Measurements from ENCODE around the gene ADARB1. TPM values are rescaled to one million over a fixed set of nuclear protein-coding genes. Genes with fewer than 3 reads are reported as not detected.

Gene ADARB1
- total and polyA plus RNA-seq, 8 donors = 3.2 to 33.9 (median 9.4) TPM

- no peak overlapping the region for H3K27ac ChIP-seq
- no peak for DNase-seq
- TF ChIP-seq POLR2A (IDR thresholded peaks at IDR 0.05) (no peak), POLR2AphosphoS5 (IDR thresholded peaks at IDR 0.05) (no peak), EP300 (IDR thresholded peaks at IDR 0.05) (no peak), CTCF (IDR thresholded peaks at IDR 0.05) (no peak)
- WGBS, 5 donors = 79 to 88% (median 83%) methylated on average over 5 to 6 of the region's 6 CpGs
- intact Hi-C loops (cut with DNase I; ENCODE audit: low total_unique reads) = no loop called here
- H3K4me3 ChIP-seq = no peak overlapping the region
- H3K36me3 ChIP-seq = peaks cover 0 to 17% (median 15%) of the 10 kb centered on the region in 4 donors
- H3K9me3 ChIP-seq = no peaks in the 10 kb centered on the region
- peaks cover 0 to 47% (median 26%) of the 10 kb centered on the region in 4 donors for H3K4me1 ChIP-seq
- H3K27me3 ChIP-seq = no peaks in the 10 kb centered on the region
These were observed 76.3 kb downstream of the ADARB1 start for GRCh38 chr21:45150638-45151131.

GRCh38 chr21:45151445-45152160, 77.2 kb downstream of the ADARB1 start:
- Histone ChIP-seq H3K9me3 (no peaks in the 10 kb centered on the region), H3K36me3 (peaks cover 0 to 14% (median 8%) of the 10 kb centered on the region in 4 donors), H3K27me3 (no peaks in the 10 kb centered on the region), H3K4me1 (peaks cover 0 to 47% (median 26%) of the 10 kb centered on the region in 4 donors), H3K27ac (peak overlapping the region in 1 of 5 donors; percentile 42), H3K4me3 (no peak overlapping the region)
- WGBS, 5 donors = 67 to 82% (median 75%) methylated on average over 8 to 10 of the region's 10 CpGs
- intact Hi-C loops (cut with DNase I; ENCODE audit: low total_unique reads) = no loop called here
- no peak for DNase-seq
- TF ChIP-seq POLR2A (IDR thresholded peaks at IDR 0.05) (no peak), POLR2AphosphoS5 (IDR thresholded peaks at IDR 0.05) (no peak), EP300 (IDR thresholded peaks at IDR 0.05) (no peak), CTCF (IDR thresholded peaks at IDR 0.05) (no peak)

- H3K27ac ChIP-seq = peak overlapping the region in 1 of 5 donors; percentile 42
- H3K9me3 ChIP-seq = no peaks in the 10 kb centered on the region
- peak; percentile 31 to 86 for DNase-seq
- peaks cover 0 to 47% (median 26%) of the 10 kb centered on the region in 4 donors for H3K4me1 ChIP-seq
- no peaks in the 10 kb centered on the region for H3K27me3 ChIP-seq
- intact Hi-C loops (cut with DNase I; ENCODE audit: low total_unique reads) = no loop called here
- 47 to 55% (median 52%) methylated on average over 21 to 24 of the region's 24 CpGs for WGBS, 5 donors
- TF ChIP-seq EP300 (IDR thresholded peaks at IDR 0.05) = no peak
- no peak for TF ChIP-seq CTCF (IDR thresholded peaks at IDR 0.05)
- no peak for TF ChIP-seq POLR2AphosphoS5 (IDR thresholded peaks at IDR 0.05)
- no peak for TF ChIP-seq POLR2A (IDR thresholded peaks at IDR 0.05)
- H3K4me3 ChIP-seq = no peak overlapping the region
- H3K36me3 ChIP-seq = peaks cover 0 to 13% (median 8%) of the 10 kb centered on the region in 4 donors
These were observed 77.9 kb downstream of the ADARB1 start for GRCh38 chr21:45152265-45152746.

GRCh38 chr21:45153358-45154318, 79.3 kb downstream of the ADARB1 start:
- 72 to 76% (median 75%) methylated on average over 10 to 11 of the region's 11 CpGs for WGBS, 5 donors
- no peak for DNase-seq
- H3K27ac ChIP-seq = no peak overlapping the region
- peaks cover 0 to 9% (median 2%) of the 10 kb centered on the region in 4 donors for H3K36me3 ChIP-seq
- no peaks in the 10 kb centered on the region for H3K27me3 ChIP-seq
- no peaks in the 10 kb centered on the region for H3K9me3 ChIP-seq
- H3K4me1 ChIP-seq = peaks cover 0 to 47% (median 26%) of the 10 kb centered on the region in 4 donors
- no peak for TF ChIP-seq POLR2AphosphoS5 (IDR thresholded peaks at IDR 0.05)
- no peak for TF ChIP-seq POLR2A (IDR thresholded peaks at IDR 0.05)
- no peak for TF ChIP-seq CTCF (IDR thresholded peaks at IDR 0.05)
- TF ChIP-seq EP300 (IDR thresholded peaks at IDR 0.05) = no peak
- intact Hi-C loops (cut with DNase I; ENCODE audit: low total_unique reads) = no loop called here
- no peak overlapping the region for H3K4me3 ChIP-seq

Data from stomach (tissue), 9 donors.